NCI-H1105 (cell line): ENCODE results near the gene DNAH8.

ENCODE experiments used
- DNase-seq: peaks from one replicate; lab custom pipeline; 2025; lab: John Stamatoyannopoulos, UW

DNAH8 gene

GRCh38 chr6:39073471-39074355 lies 358.6 kb downstream of the DNAH8 start:
- no peak for DNase-seq

DNA sequence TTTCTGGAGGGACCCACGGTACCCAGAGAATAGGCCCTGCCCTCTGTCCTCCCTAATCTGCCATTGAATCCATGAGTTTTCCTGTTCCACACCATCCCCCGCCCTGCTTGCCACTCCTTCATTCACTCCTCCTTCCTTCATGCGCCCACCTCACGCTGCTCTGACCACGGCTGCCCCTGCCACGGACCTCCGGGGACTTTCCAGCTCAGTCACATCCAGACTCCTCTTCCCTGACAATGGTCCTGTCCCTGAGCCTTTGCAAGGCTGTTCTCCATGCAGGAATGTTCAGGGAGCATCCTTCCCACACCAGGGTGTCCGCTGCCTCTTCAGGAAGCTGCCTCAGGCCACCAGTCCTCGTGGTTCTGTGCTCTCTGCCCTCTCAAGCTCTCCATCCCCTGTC lies 359.4 kb downstream of the DNAH8 start:
- DNase-seq: no peak

DNA sequence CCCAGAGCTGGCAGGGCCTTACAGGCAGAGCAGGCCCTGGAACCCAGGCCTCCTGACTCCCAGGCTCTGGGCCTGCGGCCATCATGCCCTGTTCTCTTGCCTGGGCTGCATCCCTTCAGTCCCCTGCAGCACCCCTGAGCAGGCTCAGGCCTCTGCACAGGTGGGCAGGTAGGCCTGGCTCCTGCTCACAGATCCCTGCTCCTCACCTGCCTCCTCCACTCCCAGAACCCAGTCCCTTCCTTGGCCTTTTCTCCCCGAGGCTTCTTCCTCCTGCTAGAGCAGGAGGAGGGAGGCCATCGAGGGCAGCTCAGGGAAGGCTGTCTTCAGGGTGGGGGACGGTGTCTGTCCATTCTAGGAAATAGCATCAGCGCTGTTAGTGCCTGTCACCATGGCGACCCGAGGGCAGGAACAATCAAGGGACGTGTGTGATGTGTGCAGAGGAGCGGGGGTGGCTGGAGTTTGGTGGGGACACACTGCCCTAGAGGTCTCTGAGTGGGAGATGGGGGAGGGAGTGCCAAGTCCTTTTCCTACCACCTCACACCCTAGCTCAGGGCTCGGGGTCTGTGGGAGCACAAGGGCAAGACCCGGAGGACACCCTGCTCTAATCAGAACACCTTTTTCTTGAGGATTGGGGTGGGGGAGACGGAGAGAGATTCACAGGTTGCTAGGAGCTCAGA lies 360.0 kb downstream of the DNAH8 start:
- DNase-seq: no peak

GRCh38 chr6:39075807-39076622 lies 360.9 kb downstream of the DNAH8 start:
- no peak for DNase-seq

GRCh38 chr6:39076623-39077535 lies 361.8 kb downstream of the DNAH8 start:
- DNase-seq: no peak

DNA sequence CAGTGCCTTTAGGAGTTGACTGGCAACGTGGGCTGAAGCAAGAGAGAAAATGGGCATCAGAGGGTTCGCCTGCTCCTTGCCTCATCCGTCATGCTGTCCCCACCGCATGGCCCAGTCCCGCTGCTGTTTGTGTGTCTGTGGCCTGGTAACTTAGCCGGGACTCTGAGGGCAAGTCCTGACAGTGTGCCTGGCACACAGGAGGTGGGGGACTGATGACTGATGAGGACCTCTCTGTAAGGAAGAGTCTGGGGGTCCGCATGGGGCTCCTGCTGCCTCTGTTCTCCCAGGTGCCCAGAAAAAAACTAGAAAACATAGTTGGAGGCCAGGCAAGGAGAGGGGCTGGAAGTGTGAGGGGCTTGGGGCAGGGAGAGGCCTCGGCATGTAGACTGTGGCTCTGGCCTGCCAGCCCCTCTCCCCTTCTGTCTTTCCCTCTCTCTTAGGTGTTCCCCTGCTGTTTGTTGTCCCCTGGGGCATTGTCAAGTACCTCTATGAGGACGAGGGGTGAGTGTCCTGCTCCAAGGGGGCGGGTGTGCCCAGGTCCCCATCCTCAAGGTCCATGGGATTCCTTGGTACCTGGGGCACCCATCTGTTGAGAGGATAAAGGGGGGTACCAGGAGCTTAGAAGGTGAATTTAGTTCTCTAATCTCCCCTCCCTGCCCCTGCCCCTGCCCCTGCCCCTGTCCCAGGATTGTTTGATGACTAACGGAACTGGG lies 362.9 kb downstream of the DNAH8 start:
- no peak for DNase-seq

DNA sequence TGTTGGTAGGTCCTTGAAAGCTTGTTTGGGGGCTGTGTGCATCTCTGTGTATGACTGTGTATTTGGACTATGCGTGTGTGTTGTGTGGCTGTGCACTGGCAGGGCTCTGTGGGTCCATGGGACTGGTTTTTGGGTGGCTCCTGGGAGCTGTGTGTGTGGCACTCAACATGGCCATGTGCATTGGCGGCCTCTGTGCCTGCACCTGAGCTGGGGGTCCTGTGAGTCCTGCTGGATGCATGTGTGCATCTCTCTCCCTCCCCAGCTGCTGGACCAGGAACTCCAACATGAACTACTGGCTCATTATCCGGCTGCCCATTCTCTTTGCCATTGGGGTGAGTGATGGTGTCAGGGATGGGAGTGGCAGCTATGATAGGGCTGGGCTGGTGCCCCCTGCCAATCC lies 363.6 kb downstream of the DNAH8 start:
- DNase-seq: no peak

DNA sequence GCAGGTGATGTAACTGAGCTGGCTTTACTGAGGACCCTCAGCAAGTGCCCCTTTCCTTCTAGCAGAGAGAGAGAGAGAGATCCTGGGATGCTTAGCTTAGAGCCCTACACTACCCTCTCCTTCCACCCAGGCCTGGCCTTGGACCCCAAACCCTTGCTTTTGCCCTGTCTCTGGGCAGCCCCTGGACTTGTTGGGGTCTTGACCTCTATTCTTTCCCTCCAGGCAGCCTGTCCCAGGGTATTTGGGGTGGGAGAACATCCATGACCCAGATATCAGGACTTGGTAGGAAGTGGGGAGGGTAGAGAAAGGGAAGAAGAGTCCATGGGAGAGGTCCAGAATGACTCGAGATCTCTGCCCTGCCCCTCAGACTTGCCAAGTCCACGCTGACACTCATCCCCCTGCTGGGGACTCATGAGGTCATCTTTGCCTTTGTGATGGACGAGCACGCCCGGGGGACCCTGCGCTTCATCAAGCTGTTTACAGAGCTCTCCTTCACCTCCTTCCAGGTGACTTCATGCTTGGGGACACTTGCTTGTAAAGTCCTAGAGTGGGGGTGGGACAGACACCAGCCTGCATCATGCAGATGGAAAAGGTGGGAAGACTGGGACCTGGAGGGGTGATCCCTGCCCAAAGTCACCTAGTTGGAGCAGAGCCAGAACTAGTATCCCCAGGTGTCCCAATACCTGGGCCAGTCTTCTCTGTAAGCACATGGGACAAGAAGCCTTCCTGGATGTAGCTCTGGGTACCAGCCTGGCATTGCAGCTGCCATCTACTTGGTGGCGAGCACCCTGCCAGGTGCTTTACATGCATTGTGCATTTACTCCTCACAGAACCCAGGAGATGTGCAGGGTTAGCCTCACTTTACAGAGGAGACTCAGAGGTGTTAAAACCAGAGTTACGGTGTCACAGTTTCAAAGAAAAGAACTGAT lies 364.4 kb downstream of the DNAH8 start:
- DNase-seq: no peak
